Loucy (cell line): Measurements from ENCODE around the gene B3GLCT.

Source experiments
- H2AFZ ChIP-seq: fragments of 200-600 bp; sonication (generic); 2 replicates; pipeline ENCODE4 v1.6.0; 2016; ENCODE audit warnings: antibody characterized with exemption, mild to moderate bottlenecking, low read length, moderate library complexity
- H3F3A ChIP-seq: fragments of 200-600 bp; 2 replicates; pipeline ENCODE4 v1.6.0; 2016; ENCODE audit warnings: antibody characterized with exemption, low read depth, mild to moderate bottlenecking
- H3K27me3 ChIP-seq: fragments of 200-600 bp; sonication (generic); 2 replicates; pipeline ENCODE4 v1.6.1; 2014; ENCODE audit warnings: low read length, mild to moderate bottlenecking; ENCODE audit not compliant: insufficient read depth, poor library complexity, severe bottlenecking
- H3K36me3 ChIP-seq: fragments of 200-600 bp; sonication (generic); 2 replicates; pipeline ENCODE4 v1.6.1; 2016; ENCODE audit warnings: low read length; ENCODE audit not compliant: insufficient read depth
- H3K4me1 ChIP-seq: fragments of 200-600 bp; sonication (generic); 2 replicates; pipeline ENCODE4 v1.5.1; 2014; ENCODE audit warnings: low read length, mild to moderate bottlenecking; ENCODE audit not compliant: insufficient read depth, poor library complexity, severe bottlenecking
- H3K4me2 ChIP-seq: fragments of 200-600 bp; sonication (generic); 2 replicates; pipeline ENCODE4 v1.6.0; 2014; ENCODE audit warnings: antibody characterized with exemption, low read length, low read depth, mild to moderate bottlenecking; ENCODE audit not compliant: poor library complexity, severe bottlenecking
- H3K4me3 ChIP-seq: fragments of 200-600 bp; sonication (generic); 2 replicates; pipeline ENCODE4 v1.5.1; 2014; ENCODE audit warnings: low read length, mild to moderate bottlenecking, mixed read lengths; ENCODE audit not compliant: poor library complexity, severe bottlenecking
- H3K79me2 ChIP-seq: fragments of 200-600 bp; sonication (generic); 2 replicates; pipeline ENCODE4 v1.6.1; 2014; ENCODE audit warnings: low read length; ENCODE audit not compliant: insufficient read depth
- H3K9ac ChIP-seq: fragments of 200-600 bp; sonication (generic); 2 replicates; pipeline ENCODE4 v1.6.0; 2014; ENCODE audit warnings: mild to moderate bottlenecking, low read depth, low read length, moderate library complexity; ENCODE audit not compliant: poor library complexity, severe bottlenecking
- H3K9me2 ChIP-seq: fragments of 200-600 bp; sonication (generic); replicated peaks from 2 replicates; pipeline ENCODE4 v1.6.1; 2016; ENCODE audit warnings: low read depth, low read length, mixed read lengths
- H3K9me3 ChIP-seq: fragments of 200-600 bp; sonication (generic); 2 replicates; pipeline ENCODE4 v1.6.1; 2014; ENCODE audit warnings: mild to moderate bottlenecking, antibody characterized with exemption, low read length, low read depth; ENCODE audit not compliant: insufficient read depth
- H4K20me1 ChIP-seq: fragments of 200-600 bp; sonication (generic); 2 replicates; pipeline ENCODE4 v1.6.0; 2014; ENCODE audit warnings: antibody characterized with exemption, low read length, mild to moderate bottlenecking; ENCODE audit not compliant: insufficient read depth, poor library complexity, severe bottlenecking
- CTCF ChIP-seq: fragments of 200-600 bp; sonication (generic); conservative IDR thresholded peaks from 2 replicates; pipeline ENCODE4 v1.5.1; 2014; ENCODE audit warnings: mild to moderate bottlenecking, antibody characterized with exemption, low read length
- EZH2phosphoT487 ChIP-seq: fragments of 200-600 bp; IDR thresholded peaks from 2 replicates; pipeline ENCODE4 v1.6.1; 2018; ENCODE audit warnings: antibody characterized with exemption, mild to moderate bottlenecking, moderate library complexity, borderline replicate concordance

B3GLCT gene

GRCh38 chr13:31310356-31310755, 110.6 kb downstream of the B3GLCT start:
- no peak overlapping the region for H2AFZ ChIP-seq

GRCh38 chr13:31310786-31311185, 111.0 kb downstream of the B3GLCT start:
- no peak overlapping the region for H3K4me2 ChIP-seq
- no peaks in the 10 kb centered on the region for H3K27me3 ChIP-seq
- peaks cover 31% of the 10 kb centered on the region; the same call in 1 of the 2 replicates for H3K36me3 ChIP-seq
- H3F3A ChIP-seq, result no peaks in the 10 kb centered on the region
- no peaks in the 10 kb centered on the region for H4K20me1 ChIP-seq
- TF ChIP-seq EZH2phosphoT487, result no peak
- TF ChIP-seq CTCF, result no peak
- H3K9me2 ChIP-seq, result no peaks in the 10 kb centered on the region
- H2AFZ ChIP-seq, result no peak overlapping the region
- no peaks in the 10 kb centered on the region for H3K79me2 ChIP-seq
- H3K4me1 ChIP-seq, result no peaks in the 10 kb centered on the region
- no peak overlapping the region for H3K4me3 ChIP-seq
- H3K9me3 ChIP-seq, result peaks cover 39% of the 10 kb centered on the region
- no peak overlapping the region for H3K9ac ChIP-seq

More at GRCh38 chr13:31310356-31310755, 110.6 kb downstream of the B3GLCT start:
- H3K9me2 ChIP-seq, result no peaks in the 10 kb centered on the region
- H3K4me2 ChIP-seq, result no peak overlapping the region
- H3K27me3 ChIP-seq, result no peaks in the 10 kb centered on the region
- H3K4me3 ChIP-seq, result no peak overlapping the region
- no peaks in the 10 kb centered on the region for H3F3A ChIP-seq
- no peak overlapping the region for H3K9ac ChIP-seq
- no peaks in the 10 kb centered on the region for H4K20me1 ChIP-seq
- H3K4me1 ChIP-seq, result no peaks in the 10 kb centered on the region
- H3K36me3 ChIP-seq, result peaks cover 28% of the 10 kb centered on the region; the same call in 1 of the 2 replicates
- TF ChIP-seq CTCF (no peak), EZH2phosphoT487 (no peak)
- H3K79me2 ChIP-seq, result no peaks in the 10 kb centered on the region
- H3K9me3 ChIP-seq, result peaks cover 35% of the 10 kb centered on the region

GRCh38 chr13:31311921-31312320, 112.1 kb downstream of the B3GLCT start:
- Histone ChIP-seq H3K9me2 (no peaks in the 10 kb centered on the region), H3K4me3 (no peak overlapping the region)

GRCh38 chr13:31314961-31315360, 115.2 kb downstream of the B3GLCT start:
- H3K79me2 ChIP-seq, result no peaks in the 10 kb centered on the region
- H3K4me3 ChIP-seq, result no peak overlapping the region
- H3K4me2 ChIP-seq, result no peak overlapping the region
- TF ChIP-seq CTCF (no peak), EZH2phosphoT487 (no peak)
- no peaks in the 10 kb centered on the region for H3K4me1 ChIP-seq
- H3F3A ChIP-seq, result no peaks in the 10 kb centered on the region
- H2AFZ ChIP-seq, result no peak overlapping the region
- no peaks in the 10 kb centered on the region for H3K9me2 ChIP-seq
- no peak overlapping the region for H3K9ac ChIP-seq
- no peaks in the 10 kb centered on the region for H4K20me1 ChIP-seq
- H3K9me3 ChIP-seq, result peaks cover 37% of the 10 kb centered on the region; the same call in 1 of the 2 replicates
- H3K36me3 ChIP-seq, result peaks cover 35% of the 10 kb centered on the region; the same call in 1 of the 2 replicates
- no peaks in the 10 kb centered on the region for H3K27me3 ChIP-seq

More at GRCh38 chr13:31311921-31312320, 112.1 kb downstream of the B3GLCT start:
- Histone ChIP-seq H3K9me3 (peaks cover 48% of the 10 kb centered on the region), H4K20me1 (no peaks in the 10 kb centered on the region), H3K27me3 (no peaks in the 10 kb centered on the region), H3K36me3 (peaks cover 34% of the 10 kb centered on the region; the same call in 1 of the 2 replicates), H3K9ac (no peak overlapping the region), H2AFZ (no peak overlapping the region), H3F3A (no peaks in the 10 kb centered on the region), H3K4me2 (no peak overlapping the region), H3K4me1 (no peaks in the 10 kb centered on the region), H3K79me2 (no peaks in the 10 kb centered on the region)
- no peak for TF ChIP-seq EZH2phosphoT487
